OCI-LY3 (cell line): Measurements from ENCODE around the gene CRMP1.

Experiments
- H2AFZ ChIP-seq: fragments of 200-600, 300-600 bp; shearing (Covaris generic); 2 replicates; pipeline ENCODE4 v1.6.0; 2014; ENCODE audit warnings: antibody characterized with exemption, low read depth, low read length
- H3K27ac ChIP-seq: fragments of 200-600, 300-600 bp; sonication (generic); 2 replicates; pipeline ENCODE4 v1.5.1; 2014; ENCODE audit warnings: mild to moderate bottlenecking, low read length, moderate library complexity, mixed read lengths
- H3K27me3 ChIP-seq: fragments of 200-600, 300-600 bp; sonication (generic); 2 replicates; pipeline ENCODE4 v1.6.1; 2014; ENCODE audit warnings: low read depth, low read length, mixed read lengths
- H3K36me3 ChIP-seq: fragments of 200-600, 300-600 bp; sonication (generic); replicated peaks from 2 replicates; pipeline ENCODE3; 2014; ENCODE audit warnings: low read depth, low read length, mixed read lengths
- H3K4me1 ChIP-seq: fragments of 300-600, 200-600 bp; sonication (generic); 2 replicates; pipeline ENCODE4 v1.6.1; 2014; ENCODE audit warnings: low read length, mixed read lengths
- H3K4me2 ChIP-seq: fragments of 200-600, 300-600 bp; sonication (generic); 2 replicates; pipeline ENCODE4 v1.6.1; 2014; ENCODE audit warnings: low read length, mixed read lengths
- H3K4me3 ChIP-seq: fragments of 300-600, 200-600 bp; sonication (generic); 2 replicates; pipeline ENCODE4 v1.5.1; 2014; ENCODE audit warnings: antibody characterized with exemption, mild to moderate bottlenecking, low read length, moderate library complexity
- H3K79me2 ChIP-seq: fragments of 300-600, 200-600 bp; shearing (Covaris generic); 2 replicates; pipeline ENCODE4 v1.6.1; 2014; ENCODE audit warnings: mild to moderate bottlenecking, low read length, mixed read lengths
- H3K9ac ChIP-seq: fragments of 300-600, 200-600 bp; shearing (Covaris generic); 2 replicates; pipeline ENCODE4 v1.6.0; 2014; ENCODE audit warnings: mild to moderate bottlenecking, low read length, moderate library complexity
- H3K9me3 ChIP-seq: fragments of 200-600, 300-600 bp; shearing (Covaris generic); 2 replicates; pipeline ENCODE4 v1.6.1; 2014; ENCODE audit warnings: low read length, mixed read lengths; ENCODE audit not compliant: insufficient read depth
- H4K20me1 ChIP-seq: fragments of 200-600, 300-600 bp; sonication (generic); 2 replicates; pipeline ENCODE4 v1.6.1; 2016; ENCODE audit warnings: low read length, mixed read lengths; ENCODE audit not compliant: insufficient read depth
- CTCF ChIP-seq: fragments of 200-600, 300-600 bp; sonication (generic); IDR thresholded peaks from 2 replicates; pipeline ENCODE4 v1.5.1; 2014; ENCODE audit warnings: antibody characterized with exemption, low read length, low read depth
- EZH2phosphoT487 ChIP-seq: fragments of 200-600 bp; shearing (Covaris generic); IDR thresholded peaks from 2 replicates; pipeline ENCODE4 v1.6.1; 2018; ENCODE audit warnings: antibody characterized with exemption, mixed run types, low read depth

Gene CRMP1

DNA sequence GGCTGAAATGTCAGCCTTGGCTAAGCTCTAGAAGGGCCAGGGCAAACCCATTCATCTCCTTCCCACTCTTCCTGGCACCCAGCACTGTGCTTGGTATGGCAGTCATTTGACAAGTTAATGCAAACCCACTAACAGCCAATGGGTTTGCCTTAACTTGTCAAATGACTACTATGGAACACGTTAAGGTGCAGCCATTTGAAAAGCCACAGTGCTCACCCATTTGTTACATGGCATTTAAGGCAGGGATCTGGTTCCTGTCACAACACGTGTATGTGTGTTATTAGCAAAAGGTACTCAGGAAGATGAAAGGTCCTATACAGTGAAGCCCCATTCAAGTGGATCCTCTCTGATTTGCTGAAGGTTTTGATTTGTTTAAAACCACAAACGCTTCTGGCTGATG lies 7.2 kb downstream of the CRMP1 start:
- H3K9me3 ChIP-seq, result no peaks in the 10 kb centered on the region
- no peaks in the 10 kb centered on the region for H3K36me3 ChIP-seq
- no peaks in the 10 kb centered on the region for H3K4me1 ChIP-seq
- no peak overlapping the region for H3K9ac ChIP-seq
- H3K4me2 ChIP-seq, result no peak overlapping the region
- no peak overlapping the region for H3K27ac ChIP-seq
- no peak overlapping the region for H3K4me3 ChIP-seq
- TF ChIP-seq CTCF (no peak), EZH2phosphoT487 (no peak)
- H3K79me2 ChIP-seq, result no peaks in the 10 kb centered on the region
- H3K27me3 ChIP-seq, result no peaks in the 10 kb centered on the region
- no peaks in the 10 kb centered on the region for H4K20me1 ChIP-seq
- H2AFZ ChIP-seq, result no peak overlapping the region

DNA sequence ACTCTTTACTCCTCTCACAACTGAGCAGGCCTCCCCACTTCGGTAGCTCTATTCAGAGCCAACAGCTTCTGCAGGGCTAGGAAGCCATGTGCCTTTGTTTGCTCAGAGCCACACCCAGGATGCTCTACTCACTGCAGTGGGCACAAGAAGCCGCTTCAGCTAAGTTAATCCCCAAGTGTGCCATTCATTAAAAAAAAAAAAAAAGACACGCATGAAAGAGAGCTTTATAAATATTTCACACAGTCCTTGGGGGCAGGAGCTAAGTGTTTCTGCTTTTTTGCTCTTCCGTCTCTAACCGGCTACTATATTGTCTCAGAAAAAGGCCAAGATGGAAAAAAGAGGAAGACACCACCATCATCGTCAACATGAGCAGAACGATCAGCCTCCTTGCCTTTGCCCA lies 8.1 kb downstream of the CRMP1 start:
- H3K27me3 ChIP-seq, result no peaks in the 10 kb centered on the region
- no peak overlapping the region for H3K27ac ChIP-seq

GRCh38 chr4:5883916-5884315 lies 9.0 kb downstream of the CRMP1 start:
- Histone ChIP-seq H3K4me3 (no peak overlapping the region), H3K4me1 (no peaks in the 10 kb centered on the region), H2AFZ (no peak overlapping the region), H3K36me3 (no peaks in the 10 kb centered on the region), H4K20me1 (no peaks in the 10 kb centered on the region), H3K9ac (no peak overlapping the region), H3K79me2 (no peaks in the 10 kb centered on the region), H3K4me2 (no peak overlapping the region), H3K9me3 (no peaks in the 10 kb centered on the region), H3K27ac (no peak overlapping the region), H3K27me3 (no peaks in the 10 kb centered on the region)
- TF ChIP-seq EZH2phosphoT487 (no peak), CTCF (no peak)

More for the DNA sequence above, 8.1 kb downstream of the CRMP1 start:
- no peaks in the 10 kb centered on the region for H3K79me2 ChIP-seq
- H3K4me1 ChIP-seq, result no peaks in the 10 kb centered on the region
- TF ChIP-seq CTCF (no peak), EZH2phosphoT487 (no peak)
- no peak overlapping the region for H3K9ac ChIP-seq
- no peaks in the 10 kb centered on the region for H3K9me3 ChIP-seq
- no peak overlapping the region for H2AFZ ChIP-seq
- H3K4me2 ChIP-seq, result no peak overlapping the region
- H3K36me3 ChIP-seq, result no peaks in the 10 kb centered on the region
- H4K20me1 ChIP-seq, result no peaks in the 10 kb centered on the region
- no peak overlapping the region for H3K4me3 ChIP-seq

DNA sequence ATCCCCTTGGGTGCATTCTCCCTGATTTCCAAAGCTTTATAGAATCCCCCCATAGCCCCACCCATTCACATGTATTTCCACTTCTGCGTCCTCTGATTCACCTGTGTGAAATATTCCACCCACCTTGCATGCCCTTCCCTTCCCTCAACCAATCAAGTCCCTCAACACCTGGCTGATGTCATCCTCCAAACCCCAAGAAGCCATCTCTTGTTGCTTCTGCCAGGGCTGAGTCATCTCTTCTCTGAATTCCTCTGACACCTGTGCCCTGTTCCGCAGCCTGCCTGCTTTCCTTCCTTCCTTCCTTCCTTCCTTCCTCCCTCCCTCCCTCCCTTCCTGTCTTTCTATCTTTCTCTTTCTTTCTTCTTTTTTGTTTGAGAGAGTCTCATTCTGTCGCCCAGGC lies 9.9 kb downstream of the CRMP1 start:
- H3K36me3 ChIP-seq, result no peaks in the 10 kb centered on the region
- H3K9ac ChIP-seq, result no peak overlapping the region
- H3K4me2 ChIP-seq, result no peak overlapping the region
- no peak for TF ChIP-seq EZH2phosphoT487
- no peak for TF ChIP-seq CTCF
- no peak overlapping the region for H3K27ac ChIP-seq
- no peaks in the 10 kb centered on the region for H3K79me2 ChIP-seq
- no peaks in the 10 kb centered on the region for H4K20me1 ChIP-seq
- H3K27me3 ChIP-seq, result no peaks in the 10 kb centered on the region
- no peak overlapping the region for H2AFZ ChIP-seq
- H3K4me1 ChIP-seq, result no peaks in the 10 kb centered on the region
- no peak overlapping the region for H3K4me3 ChIP-seq
- no peaks in the 10 kb centered on the region for H3K9me3 ChIP-seq
